ENCODE data around the gene WRAP53. TPM values are rescaled to one million over a fixed set of nuclear protein-coding genes. Genes with fewer than 3 reads are reported as not detected.
A peak's percentile ranks its signal among the peaks of the same experiment; 100 is the strongest.

The WRAP53 gene
- total and polyA plus RNA-seq, 2 of the 13 experiments (the other 11 are each of a cell fraction or from before 2014, with no cell fraction given), result 7.0 to 19.5 TPM

GRCh38 chr17:7687072-7687907, 987 bp upstream of the WRAP53 start, which contains the start of gene TP53 (continued):
- TF ChIP-seq UBTF (CRISPR knock-in tag; IDR thresholded peaks at IDR 0.05), result peak; percentile 49
- no peak for TF ChIP-seq ZNF652 (CRISPR knock-in tag; IDR thresholded peaks at IDR 0.05; ENCODE audit: borderline replicate concordance, low read depth)
- TF ChIP-seq, protein P1, sequence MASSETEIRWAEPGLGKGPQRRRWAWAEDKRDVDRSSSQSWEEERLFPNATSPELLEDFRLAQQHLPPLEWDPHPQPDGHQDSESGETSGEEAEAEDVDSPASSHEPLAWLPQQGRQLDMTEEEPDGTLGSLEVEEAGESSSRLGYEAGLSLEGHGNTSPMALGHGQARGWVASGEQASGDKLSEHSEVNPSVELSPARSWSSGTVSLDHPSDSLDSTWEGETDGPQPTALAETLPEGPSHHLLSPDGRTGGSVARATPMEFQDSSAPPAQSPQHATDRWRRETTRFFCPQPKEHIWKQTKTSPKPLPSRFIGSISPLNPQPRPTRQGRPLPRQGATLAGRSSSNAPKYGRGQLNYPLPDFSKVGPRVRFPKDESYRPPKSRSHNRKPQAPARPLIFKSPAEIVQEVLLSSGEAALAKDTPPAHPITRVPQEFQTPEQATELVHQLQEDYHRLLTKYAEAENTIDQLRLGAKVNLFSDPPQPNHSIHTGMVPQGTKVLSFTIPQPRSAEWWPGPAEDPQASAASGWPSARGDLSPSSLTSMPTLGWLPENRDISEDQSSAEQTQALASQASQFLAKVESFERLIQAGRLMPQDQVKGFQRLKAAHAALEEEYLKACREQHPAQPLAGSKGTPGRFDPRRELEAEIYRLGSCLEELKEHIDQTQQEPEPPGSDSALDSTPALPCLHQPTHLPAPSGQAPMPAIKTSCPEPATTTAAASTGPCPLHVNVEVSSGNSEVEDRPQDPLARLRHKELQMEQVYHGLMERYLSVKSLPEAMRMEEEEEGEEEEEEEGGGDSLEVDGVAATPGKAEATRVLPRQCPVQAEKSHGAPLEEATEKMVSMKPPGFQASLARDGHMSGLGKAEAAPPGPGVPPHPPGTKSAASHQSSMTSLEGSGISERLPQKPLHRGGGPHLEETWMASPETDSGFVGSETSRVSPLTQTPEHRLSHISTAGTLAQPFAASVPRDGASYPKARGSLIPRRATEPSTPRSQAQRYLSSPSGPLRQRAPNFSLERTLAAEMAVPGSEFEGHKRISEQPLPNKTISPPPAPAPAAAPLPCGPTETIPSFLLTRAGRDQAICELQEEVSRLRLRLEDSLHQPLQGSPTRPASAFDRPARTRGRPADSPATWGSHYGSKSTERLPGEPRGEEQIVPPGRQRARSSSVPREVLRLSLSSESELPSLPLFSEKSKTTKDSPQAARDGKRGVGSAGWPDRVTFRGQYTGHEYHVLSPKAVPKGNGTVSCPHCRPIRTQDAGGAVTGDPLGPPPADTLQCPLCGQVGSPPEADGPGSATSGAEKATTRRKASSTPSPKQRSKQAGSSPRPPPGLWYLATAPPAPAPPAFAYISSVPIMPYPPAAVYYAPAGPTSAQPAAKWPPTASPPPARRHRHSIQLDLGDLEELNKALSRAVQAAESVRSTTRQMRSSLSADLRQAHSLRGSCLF (CRISPR knock-in tag; IDR thresholded peaks at IDR 0.05; ENCODE audit: borderline replicate concordance), result no peak
- TF ChIP-seq KIAA2018 (CRISPR knock-in tag; IDR thresholded peaks at IDR 0.05; ENCODE audit: borderline replicate concordance), result no peak
- no peak for TF ChIP-seq KLF15 (CRISPR knock-in tag; IDR thresholded peaks at IDR 0.05; ENCODE audit: borderline replicate concordance)
- TF ChIP-seq MTERF4 (CRISPR knock-in tag; IDR thresholded peaks at IDR 0.05), result no peak; the same call in 1 of the 2 replicates
- peak; percentile 92; the same call in 1 of the 3 replicates for TF ChIP-seq MXI1 (IDR thresholded peaks at IDR 0.05; ENCODE audit: borderline replicate concordance, low read depth, low read length)
- no peak for TF ChIP-seq ZNF253 (CRISPR knock-in tag; IDR thresholded peaks at IDR 0.05; ENCODE audit: borderline replicate concordance)
- TF ChIP-seq RXRB (CRISPR knock-in tag; IDR thresholded peaks at IDR 0.05; ENCODE audit: borderline replicate concordance), result no peak; the same call in 1 of the 2 replicates
- TF ChIP-seq ZMYM4 (CRISPR knock-in tag; IDR thresholded peaks at IDR 0.05), result peak; percentile 42; the same call in 1 of the 2 replicates
- TF ChIP-seq POLR2AphosphoS5 (IDR thresholded peaks at IDR 0.05; ENCODE audit: low read depth, low read length), result peak; percentile 96
